AG08395 (cell line): ENCODE data around the gene BCAR1.
"Not testable (repeated sequence)": the region's sequence is repeated elsewhere in the genome, so short reads cannot be mapped to it uniquely, and the experiment has no call there.

ENCODE experiments used
- DNase-seq: peaks from one replicate; pipeline ENCODE4 v3.0.0; 2012; ENCODE audit warnings: mixed read lengths, low spot score

BCAR1 gene, protein sequence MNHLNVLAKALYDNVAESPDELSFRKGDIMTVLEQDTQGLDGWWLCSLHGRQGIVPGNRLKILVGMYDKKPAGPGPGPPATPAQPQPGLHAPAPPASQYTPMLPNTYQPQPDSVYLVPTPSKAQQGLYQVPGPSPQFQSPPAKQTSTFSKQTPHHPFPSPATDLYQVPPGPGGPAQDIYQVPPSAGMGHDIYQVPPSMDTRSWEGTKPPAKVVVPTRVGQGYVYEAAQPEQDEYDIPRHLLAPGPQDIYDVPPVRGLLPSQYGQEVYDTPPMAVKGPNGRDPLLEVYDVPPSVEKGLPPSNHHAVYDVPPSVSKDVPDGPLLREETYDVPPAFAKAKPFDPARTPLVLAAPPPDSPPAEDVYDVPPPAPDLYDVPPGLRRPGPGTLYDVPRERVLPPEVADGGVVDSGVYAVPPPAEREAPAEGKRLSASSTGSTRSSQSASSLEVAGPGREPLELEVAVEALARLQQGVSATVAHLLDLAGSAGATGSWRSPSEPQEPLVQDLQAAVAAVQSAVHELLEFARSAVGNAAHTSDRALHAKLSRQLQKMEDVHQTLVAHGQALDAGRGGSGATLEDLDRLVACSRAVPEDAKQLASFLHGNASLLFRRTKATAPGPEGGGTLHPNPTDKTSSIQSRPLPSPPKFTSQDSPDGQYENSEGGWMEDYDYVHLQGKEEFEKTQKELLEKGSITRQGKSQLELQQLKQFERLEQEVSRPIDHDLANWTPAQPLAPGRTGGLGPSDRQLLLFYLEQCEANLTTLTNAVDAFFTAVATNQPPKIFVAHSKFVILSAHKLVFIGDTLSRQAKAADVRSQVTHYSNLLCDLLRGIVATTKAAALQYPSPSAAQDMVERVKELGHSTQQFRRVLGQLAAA

DNA sequence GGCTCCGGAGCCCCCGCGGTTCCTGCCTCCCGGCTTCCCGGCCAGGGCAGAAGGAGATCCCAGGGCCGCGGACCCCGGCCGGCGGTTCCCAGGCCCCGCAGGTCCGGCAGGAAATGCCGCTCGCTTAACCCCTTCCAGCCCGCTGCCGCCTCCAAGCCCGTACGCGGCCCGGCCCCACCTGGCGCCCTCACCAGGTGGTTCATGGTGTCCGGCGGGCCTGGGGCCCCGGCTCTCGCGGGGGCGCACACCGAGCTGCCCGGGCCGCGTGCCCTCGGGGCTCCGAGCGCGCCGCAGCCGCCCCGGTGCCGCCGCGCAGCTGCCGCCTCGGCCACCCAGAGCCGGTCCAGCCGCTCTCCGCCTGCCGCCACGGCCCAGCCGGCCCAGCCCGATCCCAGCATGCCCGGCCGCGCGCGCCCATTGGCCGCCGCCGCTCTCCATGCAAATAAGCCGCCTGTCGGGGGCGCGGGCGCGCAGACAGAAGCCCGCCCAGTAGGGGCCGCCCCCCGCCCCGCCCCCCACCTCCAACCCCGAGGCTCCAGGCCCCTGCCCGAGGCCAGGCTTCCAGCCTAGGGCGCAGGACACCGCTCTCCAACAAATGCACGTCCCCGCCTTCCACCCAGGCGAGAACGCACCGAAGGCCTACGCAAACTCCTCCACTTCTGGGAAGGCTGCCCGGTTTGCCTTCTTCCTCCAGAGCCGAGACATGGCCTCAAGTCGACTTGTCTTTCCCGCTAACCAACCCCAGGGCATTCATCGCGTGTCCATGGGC lies at the start of gene BCAR1:
Gene BCAR1, minus strand, starts transcription at position 345 of the 769 bp plus-strand sequence. Its CDS starts 142 bp downstream, at position 203.
- peak; percentile 88 for DNase-seq

DNA sequence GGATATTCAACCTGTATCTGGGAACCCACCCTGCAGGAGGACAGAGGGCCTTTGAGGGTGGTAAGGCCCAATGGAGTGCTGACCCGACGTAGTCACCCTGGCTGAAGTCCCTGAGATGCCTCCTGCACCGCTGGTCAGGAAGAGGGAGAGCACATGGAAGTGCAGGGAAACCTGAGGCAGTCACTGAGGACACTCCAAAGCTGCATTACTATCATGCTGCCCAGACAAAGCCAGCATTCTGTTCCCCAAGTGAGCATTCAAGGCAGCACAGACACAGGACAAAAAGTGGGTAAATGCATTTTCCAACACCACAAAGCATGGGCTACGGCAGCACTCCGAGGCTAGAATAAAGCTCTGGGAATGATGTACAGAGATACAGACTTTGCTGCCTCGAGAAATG lies 46.8 kb upstream of the BCAR1 start:
- DNase-seq = no peak

DNA sequence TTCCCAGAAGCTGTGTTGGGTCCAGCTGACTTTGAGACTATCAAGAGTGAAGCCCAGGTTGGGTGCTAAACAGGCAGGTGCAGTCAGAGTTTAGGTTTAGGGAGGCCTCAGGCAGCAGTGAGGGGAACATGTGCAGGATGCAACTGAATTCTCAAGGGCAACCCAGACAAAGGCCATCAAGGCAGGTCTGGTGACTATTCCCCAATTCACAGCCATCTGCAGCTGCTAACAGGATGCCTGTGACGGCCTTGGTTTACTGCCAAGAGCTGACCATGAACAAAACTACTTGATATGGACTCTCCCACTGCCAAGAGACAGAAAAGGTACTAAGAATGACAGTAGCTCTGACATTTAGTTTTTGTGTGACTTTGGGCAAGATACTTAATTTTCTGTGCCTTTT lies 45.2 kb upstream of the BCAR1 start:
- peak; percentile 38 for DNase-seq

DNA sequence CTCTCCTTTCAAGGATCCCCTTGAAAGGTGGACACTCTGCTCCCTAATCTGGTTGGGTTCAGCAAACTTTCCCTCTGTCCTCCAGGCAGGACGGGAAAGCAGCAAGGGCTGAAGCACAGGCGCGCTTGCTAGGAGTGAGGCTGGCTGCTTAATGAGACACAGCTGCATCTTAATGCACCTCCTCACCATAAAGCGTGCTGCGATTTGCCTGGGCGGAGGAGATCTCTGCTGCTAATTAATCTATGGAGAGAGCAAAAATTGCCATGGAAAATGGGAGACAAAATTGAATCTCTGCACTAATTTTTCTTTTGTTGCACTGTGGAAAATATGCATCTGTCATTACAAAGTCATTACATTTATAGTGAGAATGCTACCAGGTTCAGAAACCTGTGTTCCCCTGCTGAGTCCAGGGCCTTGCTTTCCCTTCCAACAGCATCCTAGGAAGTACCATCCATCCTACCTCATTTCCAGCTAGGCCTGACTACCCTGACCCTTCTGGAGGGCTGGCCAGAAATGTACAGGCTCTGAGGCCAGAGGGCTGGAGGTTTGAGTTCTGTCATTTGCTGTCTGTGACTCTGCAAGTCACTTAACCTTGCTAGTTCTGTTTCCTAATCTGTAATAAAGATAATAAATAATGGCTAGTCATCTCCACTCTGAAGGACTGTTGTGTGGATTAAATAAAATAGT lies 43.5 kb upstream of the BCAR1 start:
- DNase-seq = no peak

DNA sequence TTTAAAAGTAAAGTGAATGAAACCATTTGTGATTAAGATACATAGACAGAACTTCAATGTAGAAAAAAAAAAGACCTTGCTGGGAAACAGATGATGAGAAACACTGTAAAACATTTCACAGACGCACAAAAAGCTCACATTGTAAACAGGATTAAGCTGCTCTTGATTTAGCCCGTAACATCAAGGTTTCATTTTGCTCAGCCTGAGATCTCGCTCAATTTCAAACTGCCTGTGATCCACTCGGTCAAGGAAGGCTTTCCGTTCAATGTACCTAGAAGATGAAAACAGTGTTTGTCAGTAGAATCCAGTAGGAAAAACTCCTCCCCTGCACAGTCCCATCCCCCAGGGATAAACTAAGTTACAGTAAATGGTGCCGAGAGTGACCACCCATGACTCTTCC lies 42.3 kb upstream of the BCAR1 start:
- DNase-seq = no peak

DNA sequence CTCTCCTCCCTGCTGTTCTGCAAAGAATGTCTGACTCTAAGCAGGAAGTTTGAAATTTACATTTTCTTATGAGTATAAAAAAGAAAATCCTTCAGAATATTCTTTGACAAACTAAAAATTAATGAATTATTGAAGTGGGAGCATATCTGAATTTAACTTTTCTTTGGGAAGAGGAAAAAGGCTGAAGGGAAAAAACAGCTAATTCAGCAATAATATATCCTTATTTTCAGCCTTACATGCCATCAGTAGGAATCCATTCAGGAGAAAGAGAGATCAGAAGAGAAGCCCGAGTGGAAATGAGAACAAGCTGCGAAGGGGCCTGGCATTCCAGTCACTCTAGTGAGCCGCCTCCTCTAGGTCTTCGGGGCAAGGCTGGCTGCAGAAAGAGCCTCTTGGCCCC lies 41.7 kb upstream of the BCAR1 start:
- no peak for DNase-seq

DNA sequence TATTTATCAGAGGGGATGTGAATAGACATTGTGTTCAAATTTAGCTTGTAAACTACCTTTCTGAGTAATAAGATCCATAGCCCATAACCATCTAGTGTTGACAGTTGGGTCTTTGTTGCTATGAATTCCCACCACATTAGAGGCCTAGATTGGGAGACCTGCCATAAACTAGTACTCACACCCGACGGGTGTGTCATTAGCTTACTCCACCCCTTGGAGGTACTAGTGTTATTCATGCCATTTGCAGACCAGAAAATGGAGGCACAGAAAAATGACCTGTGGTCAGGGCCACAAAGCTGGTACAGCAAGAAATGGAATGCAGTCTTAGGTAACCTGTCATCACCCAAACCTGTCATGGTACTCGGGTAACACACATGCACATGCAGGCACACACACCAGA lies 41.3 kb upstream of the BCAR1 start:
- no peak for DNase-seq

DNA sequence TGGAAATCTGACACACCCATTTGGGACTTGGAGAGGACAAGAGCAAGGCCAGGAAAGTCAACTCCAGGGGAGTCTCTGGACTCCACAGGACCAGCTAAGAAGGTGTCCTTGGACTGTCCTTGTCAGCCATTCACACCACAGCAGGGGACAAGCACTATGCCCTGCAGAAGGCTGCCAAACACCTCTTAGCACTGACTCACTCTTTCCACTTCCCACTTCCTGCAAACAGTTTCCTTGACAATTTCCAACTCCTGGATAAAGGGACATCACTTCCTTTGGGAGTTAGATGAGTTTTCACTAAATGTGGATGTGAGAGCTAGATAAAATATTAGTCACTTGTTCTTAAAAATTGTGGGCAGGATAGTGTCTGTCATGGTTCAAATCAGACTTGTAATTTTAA lies 37.8 kb upstream of the BCAR1 start:
- DNase-seq = peak; percentile 58

DNA sequence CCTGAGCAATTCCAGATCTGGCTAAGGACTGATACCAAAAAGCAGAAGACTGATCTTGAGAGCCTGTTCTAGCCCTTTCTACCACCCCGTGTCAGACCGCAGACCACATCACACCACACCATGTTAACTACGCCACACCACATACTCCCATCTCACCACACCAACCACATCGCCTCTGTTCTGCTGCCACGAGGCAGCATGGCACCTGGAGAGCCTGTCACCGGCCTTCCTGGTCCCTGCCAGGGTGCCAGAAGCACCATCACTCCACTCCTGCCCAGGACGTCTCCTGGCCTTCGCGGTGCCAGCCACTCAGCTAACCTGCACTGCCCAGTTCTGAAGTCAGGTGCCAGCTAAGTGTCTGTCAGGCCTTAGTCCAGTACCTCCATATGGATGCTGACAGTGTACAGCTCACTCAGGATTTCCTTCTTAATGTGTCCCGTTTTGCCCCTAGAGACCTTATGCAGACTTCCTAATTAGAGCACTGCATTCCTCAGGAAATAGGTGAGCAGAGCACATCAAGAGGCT lies 37.2 kb upstream of the BCAR1 start:
- DNase-seq = no peak

DNA sequence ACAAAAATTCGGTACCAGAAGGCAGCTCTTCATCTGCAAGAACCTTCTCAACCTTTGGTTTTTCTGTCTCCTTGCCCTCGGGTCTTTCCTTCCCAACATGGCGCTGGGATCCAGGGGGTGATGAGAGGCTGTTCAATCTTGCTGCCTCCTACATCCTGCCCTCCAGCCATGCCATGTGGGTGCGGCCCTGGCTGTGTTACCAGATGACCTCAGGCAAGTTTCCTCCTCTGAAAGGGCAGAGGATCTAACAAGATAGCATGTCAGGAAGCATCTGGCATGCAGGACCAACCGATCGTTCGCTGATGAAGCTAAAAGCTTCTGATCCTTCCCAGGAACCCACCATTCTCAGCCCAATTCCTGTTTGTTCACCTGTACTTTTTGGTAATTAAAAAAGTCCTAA lies 36.8 kb upstream of the BCAR1 start:
- peak; percentile 66 for DNase-seq

DNA sequence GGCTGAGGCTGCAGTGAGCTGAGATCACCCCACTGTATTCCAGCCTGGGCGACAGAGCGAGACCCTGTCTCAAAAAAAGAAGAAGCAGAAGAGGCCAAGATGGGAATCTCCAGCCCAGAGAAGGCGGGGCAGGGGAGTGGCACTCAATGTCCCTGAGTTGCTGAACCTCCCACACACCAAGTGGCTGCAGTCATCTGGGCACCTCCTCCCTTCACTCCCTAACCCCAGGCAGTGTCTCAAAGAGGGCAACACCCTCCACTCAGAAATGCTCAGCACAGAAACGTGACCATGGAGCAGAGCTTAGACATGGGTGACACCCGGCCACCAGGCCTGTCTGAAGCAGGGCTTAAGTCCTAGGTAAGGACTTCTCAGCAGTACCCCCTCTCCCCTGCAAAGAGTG lies 36.3 kb upstream of the BCAR1 start:
- DNase-seq = no peak

DNA sequence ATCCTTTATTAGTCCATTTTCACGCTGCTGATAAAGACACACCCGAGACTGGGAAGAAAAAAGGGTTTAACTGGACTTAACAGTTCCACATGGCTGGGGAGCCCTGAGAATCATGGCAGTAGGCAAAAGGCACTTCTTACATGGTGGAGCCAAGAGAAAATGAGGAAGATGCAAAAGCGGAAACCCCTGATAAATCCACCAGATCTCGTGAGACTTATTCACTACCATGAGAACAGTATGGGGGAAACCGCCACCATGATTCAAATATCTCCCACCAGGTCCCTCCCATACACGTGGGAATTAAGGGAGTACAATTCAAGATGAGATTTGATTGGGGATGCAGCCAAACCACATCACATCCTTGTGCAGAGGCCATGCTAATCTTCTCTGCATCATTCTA lies 35.0 kb upstream of the BCAR1 start:
- DNase-seq = no peak

DNA sequence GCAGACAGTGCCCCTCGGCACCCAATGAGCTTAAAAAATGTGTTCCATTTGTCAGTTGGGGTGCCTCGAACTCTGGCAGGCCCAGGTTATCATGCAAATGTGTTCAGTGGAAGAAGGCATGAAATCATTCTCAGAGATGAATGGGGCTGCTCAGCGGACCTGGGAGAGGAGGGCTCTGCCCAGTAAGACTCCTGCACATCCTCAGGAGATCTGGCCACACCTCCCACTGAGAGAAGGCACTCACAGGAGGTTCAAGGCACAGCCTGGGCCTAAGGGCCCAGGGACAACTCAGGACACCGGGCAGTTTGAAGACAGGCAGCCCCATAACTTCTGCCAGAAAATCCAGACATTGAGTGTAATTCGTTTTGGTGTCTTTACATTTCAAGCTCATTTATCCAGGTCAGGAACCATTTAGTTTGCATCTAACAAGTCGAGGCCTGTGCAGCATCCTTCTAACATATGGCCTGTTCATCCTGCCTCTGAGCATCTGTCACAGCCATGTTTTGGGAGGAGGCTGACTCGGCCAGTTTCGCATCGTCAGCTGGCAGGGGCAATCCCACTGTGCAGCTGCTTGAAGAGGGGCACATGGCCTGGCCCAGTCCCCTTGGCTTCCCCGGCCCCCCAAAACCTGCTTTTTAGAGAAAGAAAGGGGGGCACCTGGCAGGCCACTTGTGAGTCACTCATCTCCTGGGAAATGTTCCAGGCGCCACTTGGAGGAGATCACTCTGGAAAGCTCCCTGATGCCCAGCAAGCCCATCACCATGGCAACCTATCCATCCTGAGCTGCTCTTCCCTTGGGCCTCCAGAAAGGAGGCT lies 31.2 kb upstream of the BCAR1 start:
- peak; percentile 36 for DNase-seq

DNA sequence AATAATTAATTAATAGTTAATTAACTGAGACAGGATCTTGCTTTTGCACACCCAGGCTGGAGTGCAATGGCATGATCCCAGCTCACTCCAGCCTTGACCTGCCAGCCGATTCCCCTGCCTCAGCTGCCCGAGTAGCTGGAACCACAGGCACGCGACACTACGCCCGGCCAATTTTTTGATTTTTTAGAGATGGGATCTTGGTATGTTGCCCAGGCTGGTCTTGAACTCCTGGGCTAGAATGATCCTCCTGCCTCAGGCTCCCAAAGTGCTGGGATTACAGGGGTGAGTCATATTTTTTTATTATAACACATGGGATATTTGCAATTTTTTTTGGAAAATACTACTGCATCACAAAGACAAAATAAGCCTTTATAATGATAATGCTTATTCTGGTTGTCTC lies 30.4 kb upstream of the BCAR1 start:
- DNase-seq = no peak

DNA sequence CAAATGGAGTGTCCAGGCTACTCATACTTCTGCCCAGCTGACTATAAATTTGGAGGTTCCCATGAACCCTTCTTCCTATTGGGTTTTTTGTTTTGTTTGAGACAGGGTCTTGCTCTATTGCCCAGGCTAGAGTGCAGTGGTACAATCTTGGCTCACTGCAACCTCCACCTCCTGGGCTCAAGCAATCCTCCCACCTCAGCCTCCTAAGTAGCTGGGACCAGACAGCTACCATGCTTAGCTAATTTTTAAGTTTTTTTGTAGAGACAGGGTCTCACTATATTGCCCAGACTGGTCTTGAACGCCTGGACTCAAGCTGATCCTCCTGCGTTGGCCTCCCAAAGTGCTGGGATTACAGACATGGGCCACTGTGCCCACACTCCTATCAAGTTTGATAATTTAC lies 29.6 kb upstream of the BCAR1 start:
- not testable (repeated sequence) for DNase-seq

DNA sequence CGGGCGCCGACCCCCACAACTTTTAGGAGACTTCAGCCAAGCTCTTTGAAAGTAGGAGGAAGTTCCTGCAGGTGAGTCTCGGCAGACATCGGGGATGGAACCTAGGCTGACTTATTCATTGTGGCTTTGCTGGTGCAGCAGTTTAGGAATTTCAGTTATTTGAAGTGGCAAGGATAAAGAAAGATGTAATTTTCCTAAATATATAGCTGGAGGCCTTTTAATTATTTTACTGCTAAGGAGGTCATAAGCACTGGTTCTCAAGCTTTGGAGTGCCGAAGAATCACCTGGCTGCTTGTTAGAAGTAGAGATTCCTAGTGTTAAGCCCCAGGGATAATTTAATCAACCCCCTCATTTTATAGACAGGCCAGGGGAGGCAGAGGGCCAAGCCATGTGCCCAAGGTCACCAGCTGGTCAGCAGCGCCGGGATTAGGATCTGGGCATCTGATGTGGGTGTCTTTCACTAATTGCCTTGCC lies 28.9 kb upstream of the BCAR1 start:
- DNase-seq = no peak

DNA sequence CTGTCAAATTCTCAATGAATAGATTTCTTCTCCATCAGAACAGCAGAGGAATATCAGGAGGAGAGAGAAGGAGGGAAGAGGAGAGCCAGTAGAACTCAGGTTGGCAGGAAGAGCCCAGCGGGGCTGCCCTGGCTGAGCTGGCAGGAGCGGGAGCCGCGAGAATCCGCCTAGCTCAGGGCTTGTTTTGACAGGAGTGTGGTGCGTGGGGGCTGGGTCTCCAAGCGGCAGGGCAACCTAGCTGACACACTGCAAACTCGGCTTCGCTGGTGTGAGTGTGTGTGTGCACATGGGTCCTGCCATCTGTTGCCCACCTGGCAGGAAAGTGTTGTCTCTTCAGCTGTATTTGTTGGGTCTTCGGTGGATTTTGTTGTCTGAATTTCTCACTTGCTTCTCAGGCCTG lies 27.9 kb upstream of the BCAR1 start:
- no peak for DNase-seq

DNA sequence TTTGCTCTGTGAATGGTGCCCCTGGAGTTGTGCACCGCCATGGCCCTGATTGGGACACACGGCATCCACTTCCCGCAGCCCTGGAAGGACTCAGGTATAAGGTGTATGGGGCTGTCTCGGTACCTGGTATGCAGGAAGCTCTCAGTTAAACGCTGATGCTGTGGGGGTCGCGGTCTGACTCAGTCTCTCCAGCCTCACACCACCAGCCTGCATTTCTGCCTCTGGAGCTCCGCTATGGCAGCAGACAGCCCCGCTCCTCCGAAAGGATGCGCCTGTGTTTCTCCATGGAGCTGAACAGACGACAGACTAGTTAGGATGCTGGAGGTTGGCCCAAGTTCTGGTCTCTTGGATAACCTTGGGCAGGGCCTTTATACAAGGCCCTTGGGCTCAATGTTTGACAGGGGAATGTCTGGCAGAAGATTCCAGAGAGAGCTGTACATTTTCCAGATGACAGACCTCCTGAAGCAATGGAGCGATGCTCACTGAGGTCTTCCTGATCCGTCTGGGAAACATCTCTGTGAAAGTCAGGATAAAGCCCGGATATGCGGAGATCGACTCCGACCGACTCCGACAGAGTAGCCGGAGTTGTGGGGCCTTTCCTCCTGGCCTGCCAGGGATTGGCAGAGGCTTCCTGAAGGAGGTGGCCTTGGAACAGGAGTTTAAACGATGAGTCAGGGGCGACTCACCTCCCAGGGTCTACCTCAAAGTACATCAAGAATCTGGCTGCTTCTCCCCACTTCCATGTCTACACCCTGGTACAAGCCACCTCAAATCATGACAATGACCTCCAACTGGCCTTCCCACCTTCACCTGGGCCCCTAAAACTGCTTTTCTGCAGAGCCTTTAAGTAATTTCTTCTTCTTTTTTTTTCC lies 21.9 kb upstream of the BCAR1 start:
- no peak for DNase-seq

DNA sequence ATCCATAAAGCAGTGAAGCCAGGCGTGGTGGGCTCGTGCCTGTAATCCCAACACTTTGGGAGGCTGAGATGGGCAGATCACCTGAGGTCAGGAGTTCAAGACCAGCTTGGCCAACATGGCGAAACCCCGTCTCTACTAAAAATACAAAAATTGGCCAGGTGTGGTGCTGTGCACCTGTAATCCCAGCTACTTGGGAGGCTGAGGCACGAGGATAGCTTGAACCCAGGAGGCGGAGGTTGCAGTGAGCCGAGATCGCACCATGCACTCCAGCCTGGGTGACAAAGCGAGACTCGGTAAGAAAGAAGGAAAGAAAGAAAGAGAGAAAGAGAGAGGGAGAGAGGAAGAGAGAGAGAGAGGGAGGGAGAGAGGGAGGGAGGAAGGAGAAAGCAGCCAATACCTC lies 21.2 kb upstream of the BCAR1 start:
- DNase-seq = not testable (repeated sequence)

DNA sequence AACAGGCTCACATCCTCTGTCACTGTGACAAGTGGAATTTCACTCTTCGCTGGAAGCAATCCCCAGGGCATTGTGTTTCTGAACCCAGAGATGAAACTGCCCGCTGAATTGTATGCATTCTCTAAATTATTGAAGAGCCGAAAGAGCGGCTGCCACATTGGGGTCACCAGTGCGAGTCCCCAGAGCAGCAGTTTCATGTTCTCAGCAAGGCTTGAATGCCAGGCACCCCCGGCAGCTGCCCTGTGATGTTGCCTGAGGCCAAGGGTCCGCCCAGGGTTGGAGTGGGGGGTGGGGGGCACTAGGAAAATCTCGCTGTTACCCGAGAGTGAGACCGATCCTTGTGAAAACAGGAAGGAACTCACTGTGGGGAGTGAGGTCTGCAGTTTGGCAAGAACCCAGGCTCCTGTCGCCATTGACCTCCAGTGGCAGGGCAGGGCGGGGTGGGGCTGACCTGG lies 20.7 kb upstream of the BCAR1 start:
- no peak for DNase-seq
